Esophagus (tissue), 2 donors: ENCODE results near the gene CDC42BPB. TPM values are rescaled to one million over a fixed set of nuclear protein-coding genes. Genes with fewer than 3 reads are reported as not detected.

Source experiments
- H3K27ac ChIP-seq, 2 donors: one replicate each; pipeline ENCODE4 v1.5.1; 2013; ENCODE audit warnings: low read depth in 2 of 2, mild to moderate bottlenecking in 2 of 2, inconsistent platforms in 1 of 2, low read length in 1 of 2, moderate library complexity in 1 of 2
- H3K27me3 ChIP-seq, 2 donors: one replicate each; pipeline ENCODE4 v1.6.1; 2013; ENCODE audit warnings: low read length in 2 of 2, control low read depth in 1 of 2, mild to moderate bottlenecking in 1 of 2; ENCODE audit not compliant: insufficient read depth in 2 of 2, control insufficient read depth in 1 of 2
- H3K36me3 ChIP-seq, 2 donors: one replicate each; pipeline ENCODE4 v1.6.1; 2013; ENCODE audit warnings: low read length in 1 of 2; ENCODE audit not compliant: control insufficient read depth in 2 of 2, insufficient read depth in 2 of 2
- H3K4me1 ChIP-seq, 2 donors: one replicate each; pipeline ENCODE4 v1.6.1; 2013; ENCODE audit warnings: low read length in 1 of 2; ENCODE audit not compliant: control insufficient read depth in 2 of 2, insufficient read depth in 2 of 2
- H3K4me3 ChIP-seq, 2 donors: one replicate each; pipeline ENCODE4 v1.5.1; 2013; ENCODE audit warnings: low read length in 2 of 2, mild to moderate bottlenecking in 2 of 2, low read depth in 1 of 2, moderate library complexity in 1 of 2
- H3K9me3 ChIP-seq, 2 donors: one replicate each; pipeline ENCODE4 v1.6.1; 2013; ENCODE audit warnings: mild to moderate bottlenecking in 2 of 2, low read depth in 1 of 2, low read length in 1 of 2, moderate library complexity in 1 of 2; ENCODE audit not compliant: control insufficient read depth in 2 of 2, insufficient read depth in 1 of 2
- WGBS, 2 donors: extraction: QIAGEN DNeasy Blood & Tissue Kit; methylation state at CpG; one replicate each; pipeline ENCODE4 v1.1.7; 2013; 5-methylcytosine and 5-hydroxymethylcytosine counted together
- polyA plus RNA-seq, 2 donors: library from polyadenylated mRNA; stranded (reverse); fragments of 200-250 nt; gene quantifications; one replicate each; pipeline ENCODE4 v1.2.3, GENCODE V29; 2013
- donor health status: healthy with polysubstance abuse.
- donor health status: Bipolar disorder and iron deficiency.

CDC42BPB gene
- polyA plus RNA-seq, 2 donors: 29.9 to 35.2 TPM

- Histone ChIP-seq H3K36me3 (peaks cover 19 to 60% of the 10 kb centered on the region in 2 donors), H3K4me1 (peaks cover 5 to 6% of the 10 kb centered on the region in 2 donors), H3K27ac (no peak overlapping the region), H3K4me3 (no peak overlapping the region), H3K27me3 (no peaks in the 10 kb centered on the region), H3K9me3 (no peaks in the 10 kb centered on the region)
- 89 to 91% methylated on average over 18 of the region's 18 CpGs for WGBS, 2 donors
These were observed 103.1 kb downstream of the CDC42BPB start for GRCh38 chr14:102954081-102954789.

- peaks cover 24 to 61% of the 10 kb centered on the region in 2 donors for H3K36me3 ChIP-seq
- no peaks in the 10 kb centered on the region for H3K9me3 ChIP-seq
- no peak overlapping the region for H3K4me3 ChIP-seq
- 89 to 90% methylated on average over 15 of the region's 15 CpGs for WGBS, 2 donors
- peaks cover 5 to 6% of the 10 kb centered on the region in 2 donors for H3K4me1 ChIP-seq
- H3K27ac ChIP-seq: no peak overlapping the region
- no peaks in the 10 kb centered on the region for H3K27me3 ChIP-seq
These were observed 104.2 kb downstream of the CDC42BPB start for GRCh38 chr14:102953100-102953499.

GRCh38 chr14:102952276-102952675 is 105.1 kb downstream of the CDC42BPB start:
- no peak overlapping the region for H3K4me3 ChIP-seq
- H3K27ac ChIP-seq: no peak overlapping the region
- H3K9me3 ChIP-seq: no peaks in the 10 kb centered on the region
- 91 to 95% methylated on average over 6 of the region's 6 CpGs for whole genome bisulfite sequencing, 2 donors
- no peaks in the 10 kb centered on the region for H3K27me3 ChIP-seq
- peaks cover 5 to 6% of the 10 kb centered on the region in 2 donors for H3K4me1 ChIP-seq
- peaks cover 24 to 58% of the 10 kb centered on the region in 2 donors for H3K36me3 ChIP-seq

- WGBS, 2 donors: 76 to 77% methylated on average over 8 of the region's 8 CpGs
- Histone ChIP-seq H3K9me3 (no peaks in the 10 kb centered on the region), H3K36me3 (peaks cover 24 to 58% of the 10 kb centered on the region in 2 donors), H3K27me3 (no peaks in the 10 kb centered on the region), H3K4me3 (no peak overlapping the region), H3K4me1 (peaks cover 5 to 6% of the 10 kb centered on the region in 2 donors), H3K27ac (no peak overlapping the region)
These were observed 105.5 kb downstream of the CDC42BPB start for GRCh38 chr14:102951799-102952198.

- Histone ChIP-seq H3K4me1 (peaks cover 5 to 6% of the 10 kb centered on the region in 2 donors), H3K27ac (no peak overlapping the region), H3K9me3 (no peaks in the 10 kb centered on the region), H3K4me3 (no peak overlapping the region), H3K36me3 (peaks cover 29 to 61% of the 10 kb centered on the region in 2 donors), H3K27me3 (no peaks in the 10 kb centered on the region)
- WGBS, 2 donors: 78 to 83% methylated on average over 10 of the region's 10 CpGs
These were observed 106.3 kb downstream of the CDC42BPB start for GRCh38 chr14:102951034-102951433.

GRCh38 chr14:102949801-102950451 is 107.4 kb downstream of the CDC42BPB start:
- no peaks in the 10 kb centered on the region for H3K27me3 ChIP-seq
- WGBS, 2 donors: 54 to 66% methylated on average over 23 of the region's 23 CpGs
- H3K27ac ChIP-seq: no peak overlapping the region
- H3K4me3 ChIP-seq: no peak overlapping the region
- H3K36me3 ChIP-seq: peaks cover 28 to 70% of the 10 kb centered on the region in 2 donors
- no peaks in the 10 kb centered on the region for H3K9me3 ChIP-seq
- peaks cover 5 to 6% of the 10 kb centered on the region in 2 donors for H3K4me1 ChIP-seq

- Histone ChIP-seq H3K27ac (no peak overlapping the region), H3K4me3 (no peak overlapping the region), H3K27me3 (no peaks in the 10 kb centered on the region), H3K4me1 (peaks cover 5 to 6% of the 10 kb centered on the region in 2 donors), H3K9me3 (no peaks in the 10 kb centered on the region), H3K36me3 (peaks cover 21 to 75% of the 10 kb centered on the region in 2 donors)
- WGBS, 2 donors: 62 to 74% methylated on average over 28 of the region's 28 CpGs
These were observed 108.1 kb downstream of the CDC42BPB start for GRCh38 chr14:102949062-102949800.

GRCh38 chr14:102948698-102949061 is 108.7 kb downstream of the CDC42BPB start:
- Histone ChIP-seq H3K9me3 (no peaks in the 10 kb centered on the region), H3K4me1 (peaks cover 5 to 6% of the 10 kb centered on the region in 2 donors), H3K27me3 (no peaks in the 10 kb centered on the region), H3K4me3 (no peak overlapping the region), H3K36me3 (peaks cover 25 to 78% of the 10 kb centered on the region in 2 donors), H3K27ac (no peak overlapping the region)
- WGBS, 2 donors: 72 to 81% methylated on average over 9 of the region's 9 CpGs

GRCh38 chr14:102947321-102948103 is 109.8 kb downstream of the CDC42BPB start:
- Histone ChIP-seq H3K9me3 (no peaks in the 10 kb centered on the region), H3K4me1 (peaks cover 5 to 6% of the 10 kb centered on the region in 2 donors), H3K4me3 (no peak overlapping the region), H3K27me3 (no peaks in the 10 kb centered on the region), H3K27ac (no peak overlapping the region), H3K36me3 (peaks cover 24 to 75% of the 10 kb centered on the region in 2 donors)
- WGBS, 2 donors: 84 to 86% methylated on average over 27 of the region's 27 CpGs
